B cell (primary cell): ENCODE results near the gene ASB18. TPM values are rescaled to one million over a fixed set of nuclear protein-coding genes. Genes with fewer than 3 reads are reported as not detected.

Experiments used
- ATAC-seq: fragments of 200-7000 bp; cut with Tn5 transposase; one replicate; pipeline ENCODE4 v1.10.0; 2021; ENCODE audit warnings: low read depth, mild to moderate bottlenecking, moderate number of reproducible peaks, moderate library complexity
- CTCF ChIA-PET: fragments of 350-600 bp; sonication (Branson Sonifier 250); formaldehyde crosslinking; loops from one replicate; lab custom pipeline; 2021; ENCODE audit warnings: antibody characterized with exemption, inconsistent platforms; lab: Charles Lee
- POLR2A ChIA-PET: fragments of 350-600 bp; sonication (Branson Sonifier 250); formaldehyde crosslinking; loops from one replicate; lab custom pipeline; 2021; ENCODE audit warnings: antibody characterized with exemption; lab: Charles Lee
- DNase-seq: peaks from one replicate; pipeline ENCODE4 v3.0.0; 2013
- H2AFZ ChIP-seq: 2 replicates; pipeline ENCODE4 v1.6.1; 2012; ENCODE audit warnings: mild to moderate bottlenecking, low read depth, low read length; ENCODE audit not compliant: insufficient read depth, poor library complexity, severe bottlenecking
- H3K27ac ChIP-seq, 2 donors: 1 replicate in 1 of 2; 2 replicates in 1 of 2; pipeline ENCODE4 v1.5.1; 2012 to 2013; ENCODE audit warnings: low read length in 2 of 2, mild to moderate bottlenecking in 2 of 2, moderate library complexity in 1 of 2
- H3K27me3 ChIP-seq, 4 experiments: fragments of 200-600 bp in 1 of 4; sonication (generic) in 1 of 4; replicated peaks in 1 of 4; 1 replicate in 2 of 4; 2 replicates in 2 of 4; pipeline versions ENCODE4 v1.6.1 to v1.7.0; 2013 to 2016; ENCODE audit warnings: low read length in 3 of 4, mild to moderate bottlenecking in 2 of 4, mixed read lengths in 1 of 4, moderate library complexity in 1 of 4; ENCODE audit not compliant: insufficient read depth in 4 of 4, control insufficient read depth in 3 of 4; ENCODE audit errors: control extremely low read depth in 1 of 4
- H3K36me3 ChIP-seq, 2 experiments: replicated peaks in 1 of 2; 1 replicate in 1 of 2; 2 replicates in 1 of 2; pipeline versions ENCODE4 v1.6.1 to v1.7.1; 2013; ENCODE audit warnings: low read length in 1 of 2; ENCODE audit not compliant: insufficient read depth in 2 of 2, control insufficient read depth in 1 of 2; ENCODE audit errors: control extremely low read depth in 1 of 2, extremely low read depth in 1 of 2
- H3K4me1 ChIP-seq, 2 donors: fragments of 200-600 bp in 1 of 2; sonication (generic) in 1 of 2; 1 replicate in 1 of 2; 2 replicates in 1 of 2; pipeline versions ENCODE4 v1.5.1 to v1.6.1; 2013 to 2017; ENCODE audit warnings: low read length in 2 of 2; ENCODE audit not compliant: control insufficient read depth in 2 of 2, insufficient read depth in 2 of 2
- H3K4me2 ChIP-seq: replicated peaks from 2 replicates; pipeline ENCODE3; 2012; ENCODE audit warnings: mild to moderate bottlenecking, low read depth, low read length; ENCODE audit not compliant: poor library complexity, severe bottlenecking
- H3K4me3 ChIP-seq, 5 experiments: fragments of 200-600 bp in 1 of 5; sonication (generic) in 1 of 5; 1 replicate in 3 of 5; 2 replicates in 2 of 5; pipeline versions ENCODE4 v1.5.1 to v1.7.0; 2011 to 2016; ENCODE audit warnings: low read length in 4 of 5, mild to moderate bottlenecking in 4 of 5, low read depth in 2 of 5, control low read depth in 1 of 5, moderate library complexity in 1 of 5; ENCODE audit not compliant: insufficient read depth in 1 of 5; ENCODE audit errors: control extremely low read depth in 1 of 5, extremely low read depth in 1 of 5
- H3K79me2 ChIP-seq: fragments of 200-600 bp; sonication (generic); one replicate; pipeline ENCODE4 v1.6.0; 2016; ENCODE audit warnings: low read length; ENCODE audit not compliant: control insufficient read depth, insufficient read depth
- H3K9ac ChIP-seq: fragments of 200-600 bp; sonication (generic); 2 replicates; pipeline ENCODE4 v1.6.1; 2017; ENCODE audit warnings: mild to moderate bottlenecking, low read length, moderate library complexity
- H3K9me3 ChIP-seq, 3 donors: one replicate each; pipeline versions ENCODE4 v1.6.1 to v1.7.1; 2013; ENCODE audit warnings: low read length in 2 of 3; ENCODE audit not compliant: control insufficient read depth in 2 of 3, insufficient read depth in 1 of 3; ENCODE audit errors: control extremely low read depth in 1 of 3
- H4K20me1 ChIP-seq: 2 replicates; pipeline ENCODE4 v1.6.0; 2012; ENCODE audit warnings: mild to moderate bottlenecking, low read length; ENCODE audit not compliant: insufficient read depth, control insufficient read depth, poor library complexity, severe bottlenecking
- H3K27ac Mint-ChIP-seq: one replicate; pipeline ENCODE4 v1.8.0; 2021; ENCODE audit warnings: mixed read lengths
- H3K27me3 Mint-ChIP-seq: one replicate; pipeline ENCODE4 v1.8.0; 2021; ENCODE audit warnings: mixed read lengths
- H3K4me1 Mint-ChIP-seq: one replicate; pipeline ENCODE4 v1.8.0; 2021; ENCODE audit warnings: mixed read lengths
- H3K4me3 Mint-ChIP-seq: one replicate; pipeline ENCODE4 v1.8.0; 2021; ENCODE audit warnings: mixed read lengths
- H3K9me3 Mint-ChIP-seq: one replicate; pipeline ENCODE4 v1.8.0; 2022; ENCODE audit warnings: mixed read lengths; ENCODE audit not compliant: insufficient read depth
- EZH2 ChIP-seq: IDR thresholded peaks from 2 replicates; pipeline ENCODE4 v1.6.1; 2012; ENCODE audit warnings: borderline replicate concordance, low read depth, mild to moderate bottlenecking, moderate library complexity, low read length; ENCODE audit not compliant: insufficient read depth, poor library complexity, severe bottlenecking
- WGBS: methylation state at CpG from one replicate; pipeline ENCODE4 v1.1.5; 2013; ENCODE audit warnings: missing lambda C conversion rate; ENCODE audit not compliant: insufficient coverage; 5-methylcytosine and 5-hydroxymethylcytosine counted together
- intact Hi-C: fragments of 100-400 bp; cut with micrococcal nuclease; formaldehyde crosslinking; loops from one replicate; pipeline ENCODE4 v1.10.0; 2022
- polyA plus RNA-seq: library from polyadenylated mRNA; depleted of rRNA; stranded (reverse); fragments of >200 nt; gene quantifications from 2 replicates; pipeline ENCODE4 v1.2.3, GENCODE V29; 2012
- total RNA-seq, 2 donors: library from RNA; stranded (reverse); fragments of 120-200 nt in 1 of 2; gene quantifications; 1 replicate in 1 of 2; 2 replicates in 1 of 2; pipeline versions ENCODE4 v1.2.3 to v1.2.4, GENCODE V29; 2013 to 2022
- TF ChIP-seq, protein P1 (sequence below): fragments of 200-600 bp; IDR thresholded peaks from one replicate; pipeline ENCODE4 v1.8.0; 2022; ENCODE audit warnings: antibody characterized with exemption, mild to moderate bottlenecking

The ASB18 gene
- total and polyA plus RNA-seq, 2 donors (not counting 1 experiment from before 2014, with no cell fraction given), result not detected

DNA sequence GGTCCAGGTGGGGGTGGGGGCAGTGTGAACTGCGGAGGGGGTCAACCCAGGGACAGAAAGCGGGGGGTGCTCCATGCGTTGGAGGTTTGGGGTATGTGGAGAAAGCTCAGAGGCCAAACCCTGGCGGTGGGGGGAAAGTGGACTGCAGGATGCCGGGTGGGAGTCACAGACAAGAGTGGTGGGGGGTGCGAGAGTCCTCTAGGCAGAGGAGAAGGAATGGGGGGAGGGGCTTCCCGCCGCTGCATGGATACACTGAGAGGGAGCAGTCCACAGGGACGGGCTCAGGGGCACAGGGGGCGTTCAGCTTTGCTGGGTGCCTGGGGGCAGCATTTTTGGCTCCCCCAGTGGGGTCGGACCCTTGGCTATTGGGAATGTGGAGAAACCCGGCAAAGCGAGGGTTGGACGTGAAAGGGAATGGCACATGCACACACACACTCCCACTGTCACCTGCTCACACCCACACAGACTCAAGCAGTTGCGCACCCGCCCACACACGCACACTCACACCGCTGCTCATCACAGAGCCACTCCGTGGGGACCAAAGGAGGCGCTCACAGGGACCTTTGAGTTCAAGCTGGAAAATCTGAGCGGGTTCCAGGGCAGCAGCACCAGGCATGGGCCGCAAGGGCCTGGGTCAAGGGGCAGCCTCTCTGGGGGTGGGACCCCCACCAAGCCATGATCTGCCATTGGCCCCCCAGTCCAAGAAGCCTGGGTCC, 103.7 kb downstream of the ASB18 start:
- Mint-ChIP-seq H3K27me3 (peaks cover 39% of the 10 kb centered on the region), H3K9me3 (no peaks in the 10 kb centered on the region), H3K4me3 (no peak overlapping the region), H3K4me1 (peaks cover 2% of the 10 kb centered on the region), H3K27ac (no peak overlapping the region)
- no peaks in the 10 kb centered on the region for H3K79me2 ChIP-seq
- CTCF ChIA-PET, result no interaction called here
- no peaks in the 10 kb centered on the region for H3K4me1 ChIP-seq
- no peak overlapping the region for H3K4me3 ChIP-seq
- TF ChIP-seq, protein P1, sequence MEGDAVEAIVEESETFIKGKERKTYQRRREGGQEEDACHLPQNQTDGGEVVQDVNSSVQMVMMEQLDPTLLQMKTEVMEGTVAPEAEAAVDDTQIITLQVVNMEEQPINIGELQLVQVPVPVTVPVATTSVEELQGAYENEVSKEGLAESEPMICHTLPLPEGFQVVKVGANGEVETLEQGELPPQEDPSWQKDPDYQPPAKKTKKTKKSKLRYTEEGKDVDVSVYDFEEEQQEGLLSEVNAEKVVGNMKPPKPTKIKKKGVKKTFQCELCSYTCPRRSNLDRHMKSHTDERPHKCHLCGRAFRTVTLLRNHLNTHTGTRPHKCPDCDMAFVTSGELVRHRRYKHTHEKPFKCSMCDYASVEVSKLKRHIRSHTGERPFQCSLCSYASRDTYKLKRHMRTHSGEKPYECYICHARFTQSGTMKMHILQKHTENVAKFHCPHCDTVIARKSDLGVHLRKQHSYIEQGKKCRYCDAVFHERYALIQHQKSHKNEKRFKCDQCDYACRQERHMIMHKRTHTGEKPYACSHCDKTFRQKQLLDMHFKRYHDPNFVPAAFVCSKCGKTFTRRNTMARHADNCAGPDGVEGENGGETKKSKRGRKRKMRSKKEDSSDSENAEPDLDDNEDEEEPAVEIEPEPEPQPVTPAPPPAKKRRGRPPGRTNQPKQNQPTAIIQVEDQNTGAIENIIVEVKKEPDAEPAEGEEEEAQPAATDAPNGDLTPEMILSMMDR, result no peak
- no peak for TF ChIP-seq EZH2
- no peak overlapping the region for H3K4me2 ChIP-seq
- POLR2A ChIA-PET, result no interaction called here
- H3K27me3 ChIP-seq, result peaks cover 0 to 59% (median 14%) of the 10 kb centered on the region in 4 experiments
- no peaks in the 10 kb centered on the region for H3K36me3 ChIP-seq
- DNase-seq, result no peak
- peaks cover 0 to 27% (median 0%) of the 10 kb centered on the region in 3 donors for H3K9me3 ChIP-seq
- H3K9ac ChIP-seq, result no peak overlapping the region
- intact Hi-C loops, result no loop called here
- 27% methylated on average over 19 of the region's 22 CpGs for WGBS
- no peak overlapping the region for H3K27ac ChIP-seq
- no peaks in the 10 kb centered on the region for H4K20me1 ChIP-seq
- ATAC-seq, result no peak
- H2AFZ ChIP-seq, result no peak overlapping the region

DNA sequence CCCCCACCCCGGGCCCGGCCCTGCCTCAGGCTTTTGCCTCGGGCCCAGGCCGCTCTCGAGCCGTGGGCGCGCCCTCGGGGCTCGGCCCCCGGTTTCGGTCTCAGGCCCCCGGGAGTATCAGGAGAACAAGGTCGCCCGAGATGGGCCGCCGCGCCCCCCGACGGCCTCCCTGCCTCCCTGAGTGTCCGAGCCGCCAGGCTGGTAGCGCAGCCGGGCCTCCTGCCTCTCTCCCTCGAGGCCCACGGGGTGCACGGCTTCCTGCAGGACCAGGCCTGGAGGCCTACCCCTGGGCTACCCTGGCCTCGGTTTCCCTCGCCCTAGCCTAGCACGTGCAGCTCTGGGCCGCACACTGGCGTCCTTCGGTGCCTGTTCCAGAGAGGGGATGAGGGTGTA, 104.4 kb downstream of the ASB18 start:
- Mint-ChIP-seq H3K27ac (no peak overlapping the region), H3K4me3 (no peak overlapping the region), H3K27me3 (peaks cover 34% of the 10 kb centered on the region), H3K9me3 (no peaks in the 10 kb centered on the region), H3K4me1 (peaks cover 1% of the 10 kb centered on the region)
- DNase-seq, result no peak
- H3K79me2 ChIP-seq, result no peaks in the 10 kb centered on the region
- no peaks in the 10 kb centered on the region for H3K36me3 ChIP-seq
- TF ChIP-seq EZH2, result no peak
- TF ChIP-seq, protein P1, result no peak
- H3K9me3 ChIP-seq, result peaks cover 0 to 26% (median 0%) of the 10 kb centered on the region in 3 donors
- H4K20me1 ChIP-seq, result no peaks in the 10 kb centered on the region
- no peak for ATAC-seq
- no peak overlapping the region for H3K27ac ChIP-seq
- no peak overlapping the region for H2AFZ ChIP-seq
- H3K4me1 ChIP-seq, result no peaks in the 10 kb centered on the region
- H3K27me3 ChIP-seq, result peaks cover 0 to 52% (median 10%) of the 10 kb centered on the region in 4 experiments
- no peak overlapping the region for H3K4me2 ChIP-seq
- ChIA-PET CTCF (no interaction called here), POLR2A (no interaction called here)
- WGBS, result 12% methylated on average over 33 of the region's 33 CpGs
- H3K4me3 ChIP-seq, result no peak overlapping the region
- intact Hi-C loops, result no loop called here
- H3K9ac ChIP-seq, result no peak overlapping the region
